NCI-H128 (cell line): ENCODE results near the gene ESRRA.
"Not testable (repeated sequence)": the region's sequence is repeated elsewhere in the genome, so short reads cannot be mapped to it uniquely, and the experiment has no call there.

ENCODE experiments used
- DNase-seq: peaks from one replicate; lab custom pipeline; 2025; ENCODE audit not compliant: unreplicated experiment; lab: John Stamatoyannopoulos, UW

Gene ESRRA

GRCh38 chr11:64307795-64308194 is 2.5 kb downstream of the ESRRA start:
- DNase-seq: not testable (repeated sequence)

- DNase-seq: no peak
Observed at GRCh38 chr11:64312947-64313346, 7.6 kb downstream of the ESRRA start.

- no peak for DNase-seq
Observed at GRCh38 chr11:64313491-64314145, 8.3 kb downstream of the ESRRA start.

GRCh38 chr11:64314146-64314804 is 9.0 kb downstream of the ESRRA start:
- DNase-seq: no peak

GRCh38 chr11:64314805-64315561 is 9.7 kb downstream of the ESRRA start:
- no peak for DNase-seq

- DNase-seq: not testable (repeated sequence)
Observed at GRCh38 chr11:64315667-64316526, 10.6 kb downstream of the ESRRA start.

- DNase-seq: no peak
Observed at GRCh38 chr11:64316672-64317324, 11.5 kb downstream of the ESRRA start.

GRCh38 chr11:64317325-64317960 is 12.1 kb downstream of the ESRRA start, which contains the start of gene TRMT112:
TSS of gene TRMT112 (minus strand) at chr11:64317559. CDS start at chr11:64317526, 33 bp downstream.
- DNase-seq: peak; percentile 97

- peak; percentile 93 for DNase-seq
Observed at GRCh38 chr11:64317961-64318765, 12.8 kb downstream of the ESRRA start, which contains the start of gene PRDX5. TSS of gene PRDX5 (plus strand) at chr11:64318121. CDS start at chr11:64318216, 95 bp downstream.

GRCh38 chr11:64318766-64319761 is 13.7 kb downstream of the ESRRA start:
- no peak for DNase-seq

- no peak for DNase-seq
Observed at GRCh38 chr11:64320556-64320955, 15.2 kb downstream of the ESRRA start.

- DNase-seq: no peak
Observed at GRCh38 chr11:64321026-64321425, 15.7 kb downstream of the ESRRA start.

- no peak for DNase-seq
Observed at GRCh38 chr11:64321533-64321932, 16.2 kb downstream of the ESRRA start.

GRCh38 chr11:64322925-64323260 is 17.6 kb downstream of the ESRRA start:
- no peak for DNase-seq

- DNase-seq: no peak
Observed at GRCh38 chr11:64323373-64323772, 18.0 kb downstream of the ESRRA start.

GRCh38 chr11:64323984-64324383 is 18.7 kb downstream of the ESRRA start:
- DNase-seq: not testable (repeated sequence)

- no peak for DNase-seq
Observed at GRCh38 chr11:64324692-64325469, 19.6 kb downstream of the ESRRA start.
